Lower leg skin (tissue), 4 donors: ENCODE results near the gene PHLDB3. TPM values are rescaled to one million over a fixed set of nuclear protein-coding genes. Genes with fewer than 3 reads are reported as not detected.

Experiments used
- DNase-seq, 2 donors: peaks; one replicate each; pipeline ENCODE4 v3.0.0-alpha.2; 2019; ENCODE audit warnings: low spot score in 2 of 2
- H3K4me3 ChIP-seq: fragments of 200-600 bp; sonication (generic); 2 replicates; pipeline ENCODE4 v1.5.1; 2017; ENCODE audit warnings: mild to moderate bottlenecking, low read depth; ENCODE audit not compliant: poor library complexity, severe bottlenecking
- POLR2A ChIP-seq, 2 donors: fragments of 450-650 bp; IDR thresholded peaks; one replicate each; pipeline ENCODE4 v1.6.1; 2016 to 2017; ENCODE audit warnings: antibody characterized with exemption in 2 of 2, mild to moderate bottlenecking in 1 of 2, moderate library complexity in 1 of 2
- WGBS, 2 donors: methylation state at CpG; one replicate each; pipeline ENCODE4 v1.1.5; 2018; 5-methylcytosine and 5-hydroxymethylcytosine counted together
- intact Hi-C: fragments of 100-400 bp; cut with DNase I; formaldehyde crosslinking; loops from one replicate; pipeline ENCODE4 v1.15.0; 2023; ENCODE audit warnings: low total_unique reads
- total RNA-seq, 4 donors: library from RNA; depleted of rRNA; stranded (reverse); fragments of >200 nt; gene quantifications; one replicate each; pipeline ENCODE4 v1.1.0, GENCODE V29; 2016
- TF ChIP-seq, protein P1 (sequence below), 3 donors: fragments of 450-650 bp; IDR thresholded peaks; one replicate each; pipeline ENCODE4 v1.5.1; 2016; ENCODE audit warnings: antibody characterized with exemption in 3 of 3, mild to moderate bottlenecking in 3 of 3, moderate library complexity in 2 of 3

The PHLDB3 gene
- total RNA-seq, 4 donors from 2014 or later: 86.9 to 136 (median 114) TPM

DNA sequence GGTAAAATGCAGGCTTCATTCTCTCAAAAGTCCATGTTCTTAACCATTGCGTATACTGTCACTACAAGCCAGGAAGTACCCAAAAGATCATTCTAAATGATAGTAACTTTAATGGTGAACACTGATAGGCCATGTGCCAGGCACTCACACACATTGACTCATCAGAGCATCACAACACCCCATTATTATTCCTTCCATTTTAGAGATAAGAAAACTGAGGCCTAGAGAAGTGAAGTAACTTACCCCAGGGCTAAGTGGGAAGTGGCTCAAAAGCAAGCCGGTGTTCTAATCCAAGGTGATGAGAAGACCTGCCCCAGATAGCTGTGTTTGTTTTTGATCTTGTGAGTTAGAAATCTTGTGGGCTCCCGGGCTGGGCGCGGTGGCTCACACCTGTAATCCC is 1.4 kb upstream of the PHLDB3 start:
- TF ChIP-seq, protein P1, sequence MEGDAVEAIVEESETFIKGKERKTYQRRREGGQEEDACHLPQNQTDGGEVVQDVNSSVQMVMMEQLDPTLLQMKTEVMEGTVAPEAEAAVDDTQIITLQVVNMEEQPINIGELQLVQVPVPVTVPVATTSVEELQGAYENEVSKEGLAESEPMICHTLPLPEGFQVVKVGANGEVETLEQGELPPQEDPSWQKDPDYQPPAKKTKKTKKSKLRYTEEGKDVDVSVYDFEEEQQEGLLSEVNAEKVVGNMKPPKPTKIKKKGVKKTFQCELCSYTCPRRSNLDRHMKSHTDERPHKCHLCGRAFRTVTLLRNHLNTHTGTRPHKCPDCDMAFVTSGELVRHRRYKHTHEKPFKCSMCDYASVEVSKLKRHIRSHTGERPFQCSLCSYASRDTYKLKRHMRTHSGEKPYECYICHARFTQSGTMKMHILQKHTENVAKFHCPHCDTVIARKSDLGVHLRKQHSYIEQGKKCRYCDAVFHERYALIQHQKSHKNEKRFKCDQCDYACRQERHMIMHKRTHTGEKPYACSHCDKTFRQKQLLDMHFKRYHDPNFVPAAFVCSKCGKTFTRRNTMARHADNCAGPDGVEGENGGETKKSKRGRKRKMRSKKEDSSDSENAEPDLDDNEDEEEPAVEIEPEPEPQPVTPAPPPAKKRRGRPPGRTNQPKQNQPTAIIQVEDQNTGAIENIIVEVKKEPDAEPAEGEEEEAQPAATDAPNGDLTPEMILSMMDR (IDR thresholded peaks at IDR 0.05): no peak
- TF ChIP-seq POLR2A (IDR thresholded peaks at IDR 0.05): no peak
- no peak for DNase-seq
- intact Hi-C loops: no loop called here
- 93 to 96% methylated on average over 5 of the region's 5 CpGs for WGBS, 2 donors
- no peak overlapping the region for H3K4me3 ChIP-seq

- TF ChIP-seq POLR2A (IDR thresholded peaks at IDR 0.05): no peak
- TF ChIP-seq, protein P1 (IDR thresholded peaks at IDR 0.05): no peak
- 91 to 93% methylated on average over 3 of the region's 3 CpGs for WGBS, 2 donors
- no peak overlapping the region for H3K4me3 ChIP-seq
- DNase-seq: no peak
- intact Hi-C loops: no loop called here
Observed at GRCh38 chr19:43505186-43505456, 575 bp upstream of the PHLDB3 start.

DNA sequence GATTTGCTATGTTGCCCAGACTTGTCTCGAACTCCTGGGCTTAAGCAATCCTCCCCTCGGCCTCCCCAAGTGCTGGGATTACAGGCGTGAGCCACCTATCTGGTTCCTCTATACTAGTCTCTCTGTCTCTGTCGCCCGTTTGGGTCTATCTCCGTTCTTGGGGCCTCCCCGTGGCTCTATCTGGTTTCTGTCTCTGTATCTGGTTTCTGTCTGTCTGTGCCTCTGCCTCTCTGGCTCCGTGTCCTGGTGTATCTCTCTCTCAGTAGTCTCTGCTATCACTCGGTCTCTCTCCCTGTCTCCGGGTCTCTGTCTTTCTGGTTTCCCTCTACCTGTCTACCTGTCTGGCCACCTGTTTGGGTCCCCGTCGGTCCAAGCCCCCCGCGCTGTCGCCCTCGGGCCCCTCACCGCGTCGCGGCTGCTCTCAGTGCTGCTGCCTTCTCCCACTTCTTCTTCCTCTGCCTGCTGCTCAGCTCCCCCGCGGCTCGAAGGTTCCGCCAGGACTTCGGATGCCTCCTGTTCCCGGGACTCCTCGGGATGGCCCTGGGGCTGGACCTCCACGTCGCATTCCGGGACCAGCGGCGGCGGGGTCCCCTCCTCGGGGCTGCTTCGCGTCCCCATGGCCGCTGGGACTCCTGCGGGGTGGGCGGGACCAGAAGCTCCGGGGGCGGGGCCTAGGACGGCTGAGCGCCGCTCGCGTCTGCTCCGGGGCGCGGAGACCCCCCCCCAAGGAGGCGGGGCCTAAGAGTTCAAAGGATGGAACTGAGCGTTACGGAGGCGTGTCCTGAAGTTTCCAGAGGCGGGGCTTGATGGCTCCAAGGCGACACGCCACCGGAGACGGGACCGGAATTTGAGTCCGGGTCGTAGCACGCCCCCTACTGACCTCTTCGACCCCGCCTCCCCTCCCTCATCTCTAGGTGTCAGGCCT is 783 bp downstream of the PHLDB3 start:
- peak overlapping the region; percentile 84 for H3K4me3 ChIP-seq
- intact Hi-C loops: no loop called here
- 0 to 1% methylated on average over 58 to 64 of the region's 64 CpGs for WGBS, 2 donors
- DNase-seq: peak; percentile 97 to 99
- no peak for TF ChIP-seq POLR2A (IDR thresholded peaks at IDR 0.05)
- TF ChIP-seq, protein P1 (IDR thresholded peaks at IDR 0.05): no peak

GRCh38 chr19:43502419-43502976 is 2.0 kb downstream of the PHLDB3 start:
- intact Hi-C loops: no loop called here
- H3K4me3 ChIP-seq: no peak overlapping the region

DNA sequence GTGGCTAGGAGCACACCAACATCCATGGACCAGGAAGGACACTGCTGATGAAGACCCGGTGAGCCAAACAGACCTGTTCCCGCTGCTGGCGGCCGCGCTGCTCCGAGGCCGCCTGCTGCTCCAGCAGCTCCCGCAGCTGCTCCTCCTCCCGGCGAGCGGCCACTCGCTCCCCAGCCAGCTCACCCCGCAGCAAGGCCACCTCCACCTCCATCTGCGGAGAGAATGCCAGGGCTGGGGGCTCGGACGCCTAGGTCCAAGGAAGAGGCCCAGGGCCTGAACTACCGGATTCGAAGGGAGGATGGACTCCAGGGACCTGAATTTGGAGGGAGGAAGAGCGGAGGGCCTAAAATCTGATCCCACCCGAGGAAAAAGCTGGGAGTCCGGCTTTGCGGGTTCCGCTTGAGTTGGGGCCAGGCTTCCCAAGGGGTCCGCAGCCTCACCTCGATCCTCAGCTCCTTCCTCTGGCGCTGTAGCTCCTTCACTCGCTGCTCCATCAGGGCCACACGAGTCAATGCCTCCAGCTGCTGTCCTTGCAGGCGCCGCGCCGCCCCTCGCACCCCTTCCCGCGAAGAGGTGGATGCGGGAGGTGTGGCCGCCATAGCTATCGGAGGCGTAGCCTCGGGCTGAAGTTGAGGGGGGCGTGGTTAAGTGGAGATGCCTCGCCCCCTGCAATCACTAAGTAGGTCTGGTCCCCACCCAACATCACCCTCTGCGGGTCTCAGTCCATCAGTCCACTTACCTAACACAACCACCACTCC is 2.7 kb downstream of the PHLDB3 start:
- H3K4me3 ChIP-seq: no peak overlapping the region
- intact Hi-C loops: no loop called here
- 74 to 82% methylated on average over 43 of the region's 43 CpGs for WGBS, 2 donors
- DNase-seq: no peak
- no peak for TF ChIP-seq POLR2A (IDR thresholded peaks at IDR 0.05)

More at GRCh38 chr19:43502419-43502976, 2.0 kb downstream of the PHLDB3 start:
- WGBS, 2 donors: 86 to 90% methylated on average over 23 of the region's 23 CpGs
- TF ChIP-seq, protein P1 (IDR thresholded peaks at IDR 0.05): no peak
- TF ChIP-seq POLR2A (IDR thresholded peaks at IDR 0.05): no peak
- DNase-seq: no peak

DNA sequence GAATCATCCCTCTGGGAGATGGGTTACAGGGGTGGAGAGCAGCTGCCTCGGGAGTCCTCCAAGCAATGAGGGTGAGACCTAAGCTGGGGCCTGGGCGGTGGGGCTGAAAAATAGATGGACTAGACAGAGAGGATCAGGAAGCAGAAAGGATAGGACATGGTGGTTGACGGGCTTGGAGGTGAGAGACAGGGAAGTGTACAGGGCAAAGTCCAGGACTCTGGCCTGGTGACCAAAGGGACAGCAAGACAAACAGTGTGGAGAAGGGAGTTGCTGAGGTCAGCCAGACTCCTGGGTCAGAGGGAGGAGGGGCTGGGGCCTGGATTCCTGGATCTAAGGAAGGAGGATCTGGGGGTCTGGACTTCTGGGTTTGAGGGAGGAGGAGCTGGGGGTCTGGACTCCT is 5.5 kb downstream of the PHLDB3 start:
- intact Hi-C loops: no loop called here
- H3K4me3 ChIP-seq: no peak overlapping the region
- no peak for TF ChIP-seq POLR2A (IDR thresholded peaks at IDR 0.05)
- TF ChIP-seq, protein P1 (IDR thresholded peaks at IDR 0.05): no peak
- DNase-seq: no peak
- 89 to 90% methylated on average over 3 of the region's 3 CpGs for WGBS, 2 donors
